Prostate gland (tissue), 2 donors: ENCODE measurements around the gene GPC5. TPM values are rescaled to one million over a fixed set of nuclear protein-coding genes. Genes with fewer than 3 reads are reported as not detected.

ENCODE experiments used
- DNase-seq: peaks from one replicate; pipeline ENCODE4 v3.0.0-alpha.2; 2019; ENCODE audit warnings: low spot score
- H3K27ac ChIP-seq, 2 donors: fragments of 200-600 bp; sonication (generic); 2 replicates each; pipeline ENCODE4 v1.5.1; 2017 to 2019
- H3K27me3 ChIP-seq: fragments of 200-600 bp; sonication (generic); replicated peaks from 2 replicates; pipeline ENCODE4 v1.5.1; 2019; ENCODE audit not compliant: insufficient read depth
- H3K36me3 ChIP-seq, 2 donors: fragments of 200-600 bp; sonication (generic); 1 replicate in 1 of 2; 2 replicates in 1 of 2; pipeline versions ENCODE4 v1.5.1 to v1.8.1; 2017 to 2019
- H3K4me1 ChIP-seq: fragments of 200-600 bp; sonication (generic); replicated peaks from 2 replicates; pipeline ENCODE4 v1.5.1; 2019
- H3K4me3 ChIP-seq, 2 donors: fragments of 200-600 bp; sonication (generic); 2 replicates each; pipeline ENCODE4 v1.5.1; 2017 to 2019
- H3K9me3 ChIP-seq: fragments of 200-600 bp; sonication (generic); 2 replicates; pipeline ENCODE4 v1.5.1; 2017
- POLR2A ChIP-seq: fragments of 450-650 bp; IDR thresholded peaks from one replicate; pipeline ENCODE4 v1.6.1; 2016; ENCODE audit warnings: antibody characterized with exemption, mild to moderate bottlenecking
- POLR2AphosphoS5 ChIP-seq: sonication (generic); formaldehyde crosslinking; IDR thresholded peaks from one replicate; pipeline ENCODE4 v1.6.1; 2017; ENCODE audit warnings: antibody characterized with exemption
- WGBS: methylation state at CpG from one replicate; pipeline ENCODE4 v1.1.5; 2018; 5-methylcytosine and 5-hydroxymethylcytosine counted together
- intact Hi-C: fragments of 100-400 bp; cut with DNase I; formaldehyde crosslinking; loops from one replicate; pipeline ENCODE4 v1.14.2; 2022
- total RNA-seq, 2 donors: library from RNA; depleted of rRNA; stranded (reverse); fragments of >200 nt; gene quantifications; one replicate each; pipeline ENCODE4 v1.1.0, GENCODE V29; 2016
- TF ChIP-seq, protein P1 (sequence below), 4 experiments: fragments of 200-600 bp in 2 of 4; fragments of 450-650 bp in 2 of 4; sonication (generic) in 2 of 4; IDR thresholded peaks; 1 replicate in 3 of 4; 2 replicates in 1 of 4; pipeline ENCODE4 v1.5.1; 2016 to 2019; ENCODE audit warnings: antibody characterized with exemption in 4 of 4, mild to moderate bottlenecking in 2 of 4, moderate library complexity in 2 of 4

GPC5 gene
- total RNA-seq, 2 donors from 2014 or later, result 0.23 to 35.0 TPM

- 78% methylated on average over 6 of the region's 6 CpGs for WGBS
- intact Hi-C loops, result no loop called here
- no peak for DNase-seq
- Histone ChIP-seq H3K27me3 (no peaks in the 10 kb centered on the region), H3K36me3 (no peaks in the 10 kb centered on the region), H3K9me3 (no peaks in the 10 kb centered on the region), H3K4me1 (no peaks in the 10 kb centered on the region), H3K4me3 (no peak overlapping the region), H3K27ac (no peak overlapping the region)
- TF ChIP-seq POLR2A, result no peak
- TF ChIP-seq, protein P1, sequence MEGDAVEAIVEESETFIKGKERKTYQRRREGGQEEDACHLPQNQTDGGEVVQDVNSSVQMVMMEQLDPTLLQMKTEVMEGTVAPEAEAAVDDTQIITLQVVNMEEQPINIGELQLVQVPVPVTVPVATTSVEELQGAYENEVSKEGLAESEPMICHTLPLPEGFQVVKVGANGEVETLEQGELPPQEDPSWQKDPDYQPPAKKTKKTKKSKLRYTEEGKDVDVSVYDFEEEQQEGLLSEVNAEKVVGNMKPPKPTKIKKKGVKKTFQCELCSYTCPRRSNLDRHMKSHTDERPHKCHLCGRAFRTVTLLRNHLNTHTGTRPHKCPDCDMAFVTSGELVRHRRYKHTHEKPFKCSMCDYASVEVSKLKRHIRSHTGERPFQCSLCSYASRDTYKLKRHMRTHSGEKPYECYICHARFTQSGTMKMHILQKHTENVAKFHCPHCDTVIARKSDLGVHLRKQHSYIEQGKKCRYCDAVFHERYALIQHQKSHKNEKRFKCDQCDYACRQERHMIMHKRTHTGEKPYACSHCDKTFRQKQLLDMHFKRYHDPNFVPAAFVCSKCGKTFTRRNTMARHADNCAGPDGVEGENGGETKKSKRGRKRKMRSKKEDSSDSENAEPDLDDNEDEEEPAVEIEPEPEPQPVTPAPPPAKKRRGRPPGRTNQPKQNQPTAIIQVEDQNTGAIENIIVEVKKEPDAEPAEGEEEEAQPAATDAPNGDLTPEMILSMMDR (IDR thresholded peaks at IDR 0.05), result no peak
- no peak for TF ChIP-seq POLR2AphosphoS5
These were observed 41.4 kb upstream of the GPC5 start for GRCh38 chr13:91356919-91357612.

- intact Hi-C loops, result no loop called here
- H3K27me3 ChIP-seq, result no peaks in the 10 kb centered on the region
- 61% methylated on average over 7 of the region's 7 CpGs for WGBS
These were observed 40.6 kb upstream of the GPC5 start for GRCh38 chr13:91357613-91358386.

DNA sequence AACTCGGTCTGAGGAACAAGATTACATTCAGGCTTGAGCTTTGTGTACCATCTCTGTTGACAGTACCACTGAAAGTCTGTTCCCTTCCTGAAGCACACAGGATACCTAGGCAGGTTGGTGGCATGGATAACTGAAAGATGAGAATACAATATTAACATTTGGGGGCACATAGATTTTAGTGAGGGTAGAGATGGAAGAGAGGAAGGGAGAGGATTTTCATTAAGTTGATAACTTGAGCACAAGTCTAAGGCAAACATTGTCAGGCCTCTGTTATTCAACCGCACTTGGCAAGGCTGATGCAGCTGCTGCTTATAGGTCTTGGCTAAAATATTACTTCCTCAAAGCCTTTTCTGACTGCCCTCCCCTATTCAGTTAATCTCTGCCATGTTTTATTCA is 40.0 kb upstream of the GPC5 start:
- 50% methylated on average over 2 of the region's 2 CpGs for WGBS
- no peaks in the 10 kb centered on the region for H3K36me3 ChIP-seq
- DNase-seq, result no peak

More at GRCh38 chr13:91357613-91358386, 40.6 kb upstream of the GPC5 start:
- no peaks in the 10 kb centered on the region for H3K4me1 ChIP-seq
- no peak for TF ChIP-seq POLR2A
- TF ChIP-seq POLR2AphosphoS5, result no peak
- TF ChIP-seq, protein P1 (IDR thresholded peaks at IDR 0.05), result no peak
- no peak overlapping the region for H3K27ac ChIP-seq
- DNase-seq, result no peak
- H3K9me3 ChIP-seq, result no peaks in the 10 kb centered on the region
- no peaks in the 10 kb centered on the region for H3K36me3 ChIP-seq
- H3K4me3 ChIP-seq, result no peak overlapping the region

DNA sequence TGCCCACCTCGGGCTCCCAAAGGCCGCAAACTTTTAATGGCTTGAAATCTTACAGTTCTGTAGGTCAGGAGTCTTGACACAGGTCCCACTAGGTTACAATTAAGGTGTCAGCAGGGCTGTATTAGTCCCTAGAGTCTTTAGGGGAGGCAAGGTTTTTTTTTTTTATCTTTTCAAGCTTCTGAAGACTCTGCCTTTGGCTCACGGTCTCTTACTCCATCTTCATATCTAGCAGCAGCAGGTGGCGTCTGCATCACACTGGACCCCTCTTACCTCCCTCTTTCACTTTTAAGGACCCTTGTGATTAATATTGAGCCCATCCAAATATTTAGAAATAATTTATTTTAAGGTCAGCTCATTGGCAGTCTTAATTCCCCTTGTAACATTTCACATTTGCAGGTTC is 39.3 kb upstream of the GPC5 start:
- no peak for DNase-seq
- no peaks in the 10 kb centered on the region for H3K36me3 ChIP-seq
- H3K27me3 ChIP-seq, result no peaks in the 10 kb centered on the region
- H3K4me3 ChIP-seq, result no peak overlapping the region
- no peak overlapping the region for H3K27ac ChIP-seq
- intact Hi-C loops, result no loop called here
- H3K4me1 ChIP-seq, result no peaks in the 10 kb centered on the region
- no peak for TF ChIP-seq POLR2A
- TF ChIP-seq, protein P1 (IDR thresholded peaks at IDR 0.05), result no peak
- 72% methylated on average over 4 of the region's 4 CpGs for WGBS
- H3K9me3 ChIP-seq, result no peaks in the 10 kb centered on the region

More for the DNA sequence above, 40.0 kb upstream of the GPC5 start:
- Histone ChIP-seq H3K4me1 (no peaks in the 10 kb centered on the region), H3K9me3 (no peaks in the 10 kb centered on the region), H3K27ac (no peak overlapping the region), H3K27me3 (no peaks in the 10 kb centered on the region), H3K4me3 (no peak overlapping the region)
- no peak for TF ChIP-seq POLR2A
- TF ChIP-seq, protein P1 (IDR thresholded peaks at IDR 0.05), result no peak
- no peak for TF ChIP-seq POLR2AphosphoS5
- intact Hi-C loops, result no loop called here

GRCh38 chr13:91359631-91360030 is 38.8 kb upstream of the GPC5 start:
- TF ChIP-seq, protein P1 (IDR thresholded peaks at IDR 0.05), result no peak
- TF ChIP-seq POLR2A (no peak), POLR2AphosphoS5 (no peak)
- no peak for DNase-seq
- intact Hi-C loops, result no loop called here
- no peaks in the 10 kb centered on the region for H3K36me3 ChIP-seq
- H3K9me3 ChIP-seq, result no peaks in the 10 kb centered on the region
- no peaks in the 10 kb centered on the region for H3K4me1 ChIP-seq
- H3K27ac ChIP-seq, result no peak overlapping the region
- H3K4me3 ChIP-seq, result no peak overlapping the region
- 36% methylated on average over 3 of the region's 3 CpGs for WGBS
- no peaks in the 10 kb centered on the region for H3K27me3 ChIP-seq
